ENCODE results near the gene WNT9B.

WNT9B gene

DNA sequence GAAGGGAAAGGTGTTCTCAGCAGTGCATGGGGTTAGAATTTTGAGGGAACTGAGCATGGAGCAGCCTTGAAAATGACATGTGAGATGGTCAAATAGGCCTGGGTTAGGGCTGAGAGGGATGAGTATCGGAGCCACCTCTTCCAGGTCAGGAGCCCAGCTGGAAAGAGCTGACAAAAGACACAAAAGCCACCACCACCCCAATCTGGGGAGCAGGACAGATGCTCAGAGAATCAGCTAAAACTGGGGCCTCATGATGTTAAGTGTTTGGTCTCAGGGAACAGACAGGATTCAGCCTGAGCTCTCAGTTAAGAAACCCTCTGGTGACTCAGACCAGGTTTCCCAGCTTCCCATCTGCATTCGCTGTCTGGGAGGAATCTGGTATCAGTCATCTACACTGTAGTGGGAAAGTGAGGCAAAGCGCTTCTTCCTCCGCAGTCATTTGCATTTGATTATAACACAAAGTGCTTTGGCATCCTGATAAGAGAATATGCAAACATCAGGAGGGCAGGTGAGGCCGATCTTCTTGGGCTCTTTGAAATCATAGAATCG is 2.6 kb downstream of the WNT9B start:
- no peak for DNase-seq (ENCODE audit: low read depth in 1 of 2, low spot score in 1 of 2)
- Histone ChIP-seq H3K27me3 (ENCODE audit: insufficient read depth, poor library complexity, severe bottlenecking) (peaks cover 34% of the 10 kb centered on the region), H3K27ac (replicated peaks) (no peak overlapping the region), H3K4me3 (replicated peaks; ENCODE audit: insufficient read depth, low read length) (no peak overlapping the region)
- TF ChIP-seq CTCF (IDR thresholded peaks at IDR 0.05; ENCODE audit: insufficient read depth, low read length) (no peak), SPI1 (IDR thresholded peaks at IDR 0.05; ENCODE audit: borderline replicate concordance, low read depth) (no peak), POLR2AphosphoS5 (IDR thresholded peaks at IDR 0.05; ENCODE audit: low read depth) (no peak), GABPA (IDR thresholded peaks at IDR 0.05; ENCODE audit: low read depth) (no peak), REST (IDR thresholded peaks at IDR 0.05; ENCODE audit: insufficient replicate concordance, low read depth) (no peak)

DNA sequence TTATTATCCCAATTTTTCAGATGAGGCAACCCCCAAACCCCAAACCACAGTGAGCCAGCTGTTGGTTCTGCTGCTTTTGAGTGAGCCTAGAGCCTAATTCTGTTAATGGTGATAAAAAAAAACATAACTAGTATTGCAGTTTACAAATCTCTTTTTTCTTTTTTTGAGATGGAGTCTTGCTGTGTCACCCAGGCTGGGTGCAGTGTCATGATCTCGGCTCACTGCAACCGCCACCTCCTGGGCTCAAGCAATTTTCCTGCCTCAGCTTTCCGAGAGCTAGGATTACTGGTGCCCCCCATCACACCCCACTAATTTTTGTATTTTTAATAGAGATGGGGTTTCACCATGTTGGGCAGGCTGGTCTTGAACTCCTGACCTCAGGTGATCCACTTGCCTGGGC is 3.1 kb downstream of the WNT9B start:
- TF ChIP-seq GABPA (IDR thresholded peaks at IDR 0.05; ENCODE audit: low read depth), result no peak
- no peak for TF ChIP-seq POLR2AphosphoS5 (IDR thresholded peaks at IDR 0.05; ENCODE audit: low read depth)
- no peak for TF ChIP-seq CTCF (IDR thresholded peaks at IDR 0.05; ENCODE audit: insufficient read depth, low read length)
- TF ChIP-seq REST (IDR thresholded peaks at IDR 0.05; ENCODE audit: insufficient replicate concordance, low read depth), result no peak
- no peak for TF ChIP-seq SPI1 (IDR thresholded peaks at IDR 0.05; ENCODE audit: borderline replicate concordance, low read depth)
- H3K27me3 ChIP-seq (ENCODE audit: insufficient read depth, poor library complexity, severe bottlenecking), result peaks cover 34% of the 10 kb centered on the region

DNA sequence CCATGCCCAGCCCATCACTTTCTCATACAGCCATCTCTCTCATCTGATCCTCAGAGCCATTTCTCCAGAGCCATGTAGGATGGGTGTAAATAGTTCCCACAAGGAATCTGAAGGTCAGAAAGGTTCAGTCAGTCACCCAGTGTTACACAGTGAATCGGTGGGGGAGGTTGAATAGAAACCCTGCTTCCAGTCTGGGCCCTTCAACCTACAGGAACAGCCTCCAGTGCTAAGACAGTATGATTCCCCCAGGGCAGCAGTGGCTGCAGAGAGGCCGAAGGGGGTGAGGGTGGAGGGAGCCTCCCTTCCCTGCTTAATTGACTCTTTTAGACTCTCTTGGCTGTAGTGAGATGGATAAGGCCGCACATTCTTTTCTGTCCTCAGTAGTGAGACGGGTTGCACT is 3.6 kb downstream of the WNT9B start:
- peaks cover 30% of the 10 kb centered on the region for H3K27me3 ChIP-seq (ENCODE audit: insufficient read depth, poor library complexity, severe bottlenecking)
- H3K4me3 ChIP-seq (replicated peaks; ENCODE audit: insufficient read depth, low read length), result no peak overlapping the region
- no peak for DNase-seq (ENCODE audit: low read depth in 1 of 2, low spot score in 1 of 2)
- TF ChIP-seq CTCF (IDR thresholded peaks at IDR 0.05; ENCODE audit: insufficient read depth, low read length), result no peak
- TF ChIP-seq POLR2AphosphoS5 (IDR thresholded peaks at IDR 0.05; ENCODE audit: low read depth), result no peak
- TF ChIP-seq GABPA (IDR thresholded peaks at IDR 0.05; ENCODE audit: low read depth), result no peak
- TF ChIP-seq SPI1 (IDR thresholded peaks at IDR 0.05; ENCODE audit: borderline replicate concordance, low read depth), result no peak
- TF ChIP-seq REST (IDR thresholded peaks at IDR 0.05; ENCODE audit: insufficient replicate concordance, low read depth), result no peak
- H3K27ac ChIP-seq (replicated peaks), result no peak overlapping the region

More for the DNA sequence above, 3.1 kb downstream of the WNT9B start:
- Histone ChIP-seq H3K4me3 (replicated peaks; ENCODE audit: insufficient read depth, low read length) (no peak overlapping the region), H3K27ac (replicated peaks) (no peak overlapping the region)
- no peak for DNase-seq (ENCODE audit: low read depth in 1 of 2, low spot score in 1 of 2)

All from HL-60 (cell line).